Measurements from ENCODE around the gene BRINP2. TPM values are rescaled to one million over a fixed set of nuclear protein-coding genes. Genes with fewer than 3 reads are reported as not detected.

Gene BRINP2
- total RNA-seq, 6 experiments from 2014 or later = 0.09 to 0.57 (median 0.36) TPM

DNA sequence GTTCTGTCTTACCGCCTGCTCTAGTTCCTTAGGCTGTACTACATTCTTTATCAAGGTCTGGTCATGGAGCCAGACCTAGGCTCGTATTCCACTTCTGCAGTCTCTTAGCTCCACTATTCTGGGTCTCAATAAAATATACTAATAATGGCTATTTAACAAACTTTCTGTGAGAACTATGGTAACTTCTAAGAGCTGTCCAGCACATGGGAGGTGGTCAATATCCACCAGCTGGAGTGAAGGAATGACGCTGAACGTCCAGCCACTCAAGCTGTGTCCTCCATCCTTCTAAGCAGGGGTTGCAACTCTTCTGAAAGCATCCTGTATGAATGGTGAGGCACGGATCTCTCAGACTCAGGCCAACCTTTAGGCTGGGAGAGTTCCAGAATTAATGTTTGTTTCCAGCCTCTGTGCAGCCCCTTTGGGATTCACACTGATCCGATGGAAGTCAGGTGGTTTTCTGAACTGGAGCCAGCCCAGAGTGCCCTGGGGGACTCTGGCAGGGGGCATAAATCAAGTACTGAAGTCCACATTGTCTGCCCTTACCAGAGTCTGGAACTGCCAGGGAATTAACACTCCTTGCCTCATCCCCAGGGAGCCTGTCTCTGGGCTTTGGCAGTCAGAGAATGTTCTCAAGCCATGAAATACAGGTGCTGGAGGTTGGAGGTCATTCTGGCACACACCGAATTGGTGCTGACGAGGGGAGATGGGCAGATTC is 57.4 kb downstream of the BRINP2 start:
- intact Hi-C loops (cut with DNase I) = no loop called here
- no peaks in the 10 kb centered on the region for H3K9me3 ChIP-seq
- TF ChIP-seq, protein P1, sequence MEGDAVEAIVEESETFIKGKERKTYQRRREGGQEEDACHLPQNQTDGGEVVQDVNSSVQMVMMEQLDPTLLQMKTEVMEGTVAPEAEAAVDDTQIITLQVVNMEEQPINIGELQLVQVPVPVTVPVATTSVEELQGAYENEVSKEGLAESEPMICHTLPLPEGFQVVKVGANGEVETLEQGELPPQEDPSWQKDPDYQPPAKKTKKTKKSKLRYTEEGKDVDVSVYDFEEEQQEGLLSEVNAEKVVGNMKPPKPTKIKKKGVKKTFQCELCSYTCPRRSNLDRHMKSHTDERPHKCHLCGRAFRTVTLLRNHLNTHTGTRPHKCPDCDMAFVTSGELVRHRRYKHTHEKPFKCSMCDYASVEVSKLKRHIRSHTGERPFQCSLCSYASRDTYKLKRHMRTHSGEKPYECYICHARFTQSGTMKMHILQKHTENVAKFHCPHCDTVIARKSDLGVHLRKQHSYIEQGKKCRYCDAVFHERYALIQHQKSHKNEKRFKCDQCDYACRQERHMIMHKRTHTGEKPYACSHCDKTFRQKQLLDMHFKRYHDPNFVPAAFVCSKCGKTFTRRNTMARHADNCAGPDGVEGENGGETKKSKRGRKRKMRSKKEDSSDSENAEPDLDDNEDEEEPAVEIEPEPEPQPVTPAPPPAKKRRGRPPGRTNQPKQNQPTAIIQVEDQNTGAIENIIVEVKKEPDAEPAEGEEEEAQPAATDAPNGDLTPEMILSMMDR (IDR thresholded peaks at IDR 0.05) = no peak
- no peak for TF ChIP-seq POLR2A (IDR thresholded peaks at IDR 0.05)
- 68% methylated on average over 7 of the region's 8 CpGs for WGBS (ENCODE audit: insufficient coverage, low coverage, low lambda C conversion rate, missing lambda C conversion rate)
- H3K27me3 ChIP-seq = no peaks in the 10 kb centered on the region
- no peak overlapping the region for H3K27ac ChIP-seq
- DNase-seq (no peak), ATAC-seq (no peak)
- no peak overlapping the region for H3K4me3 ChIP-seq
- no peaks in the 10 kb centered on the region for H3K36me3 ChIP-seq
- H3K4me1 ChIP-seq = no peaks in the 10 kb centered on the region

- TF ChIP-seq, protein P1 (IDR thresholded peaks at IDR 0.05) = no peak
- no peak for TF ChIP-seq POLR2A (IDR thresholded peaks at IDR 0.05)
- ATAC-seq (no peak), DNase-seq (no peak)
- Histone ChIP-seq H3K27me3 (no peaks in the 10 kb centered on the region), H3K9me3 (no peaks in the 10 kb centered on the region), H3K4me1 (no peaks in the 10 kb centered on the region), H3K27ac (no peak overlapping the region), H3K36me3 (no peaks in the 10 kb centered on the region), H3K4me3 (no peak overlapping the region)
- WGBS (ENCODE audit: insufficient coverage, low coverage, low lambda C conversion rate, missing lambda C conversion rate) = 100% methylated on average over 1 of the region's 4 CpGs
- intact Hi-C loops (cut with DNase I) = no loop called here
These were observed 57.9 kb downstream of the BRINP2 start for GRCh38 chr1:177228693-177229065.

DNA sequence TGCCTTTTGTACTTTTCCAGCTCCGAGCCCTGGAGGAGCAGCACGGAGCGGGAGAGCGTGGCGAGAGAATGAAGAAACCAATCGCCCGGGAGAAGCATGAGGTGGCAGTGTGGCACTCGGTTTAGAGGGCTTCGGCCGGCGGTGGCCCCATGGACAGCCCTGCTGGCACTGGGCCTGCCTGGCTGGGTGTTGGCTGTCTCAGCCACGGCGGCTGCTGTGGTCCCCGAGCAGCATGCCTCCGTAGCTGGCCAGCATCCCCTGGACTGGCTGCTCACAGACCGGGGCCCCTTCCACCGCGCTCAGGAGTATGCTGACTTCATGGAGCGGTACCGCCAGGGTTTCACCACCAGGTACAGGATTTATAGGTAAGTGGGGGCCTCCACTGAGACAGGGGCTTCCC is 59.0 kb downstream of the BRINP2 start:
- no peaks in the 10 kb centered on the region for H3K9me3 ChIP-seq
- DNase-seq = no peak
- H3K27me3 ChIP-seq = no peaks in the 10 kb centered on the region
- no peaks in the 10 kb centered on the region for H3K36me3 ChIP-seq
- TF ChIP-seq POLR2A (IDR thresholded peaks at IDR 0.05) = no peak
- TF ChIP-seq, protein P1 (IDR thresholded peaks at IDR 0.05) = no peak
- intact Hi-C loops (cut with DNase I) = no loop called here
- H3K4me3 ChIP-seq = no peak overlapping the region
- H3K27ac ChIP-seq = no peak overlapping the region
- WGBS (ENCODE audit: insufficient coverage, low coverage, low lambda C conversion rate, missing lambda C conversion rate) = 86% methylated on average over 9 of the region's 20 CpGs
- no peaks in the 10 kb centered on the region for H3K4me1 ChIP-seq
- peak in 1 of 4 donors; percentile 36 for ATAC-seq

- ATAC-seq (no peak), DNase-seq (no peak)
- H3K4me1 ChIP-seq = no peaks in the 10 kb centered on the region
- H3K36me3 ChIP-seq = no peaks in the 10 kb centered on the region
- H3K4me3 ChIP-seq = no peak overlapping the region
- no peak overlapping the region for H3K27ac ChIP-seq
- intact Hi-C loops (cut with DNase I) = no loop called here
- no peaks in the 10 kb centered on the region for H3K27me3 ChIP-seq
- no peaks in the 10 kb centered on the region for H3K9me3 ChIP-seq
- TF ChIP-seq POLR2A (IDR thresholded peaks at IDR 0.05) = no peak
- TF ChIP-seq, protein P1 (IDR thresholded peaks at IDR 0.05) = no peak
- 60% methylated on average over 4 of the region's 4 CpGs for WGBS (ENCODE audit: insufficient coverage, low coverage, low lambda C conversion rate, missing lambda C conversion rate)
These were observed 59.7 kb downstream of the BRINP2 start for GRCh38 chr1:177230228-177231016.

Measured in right lobe of liver (tissue), 6 donors.